H9 (cell line): ENCODE measurements around the gene THOC2. TPM values are rescaled to one million over a fixed set of nuclear protein-coding genes. Genes with fewer than 3 reads are reported as not detected.

Source experiments
- DNase-seq: peaks from one replicate; pipeline ENCODE4 v3.0.0-alpha.2; 2017
- H2AFZ ChIP-seq: one replicate; pipeline ENCODE4 v1.6.1; 2013; ENCODE audit warnings: mild to moderate bottlenecking, low read length, control low read depth, moderate library complexity
- H2AK5ac ChIP-seq: 2 replicates; pipeline ENCODE4 v1.6.1; 2013; ENCODE audit warnings: low read length, control low read depth, mixed read lengths; ENCODE audit not compliant: insufficient read length
- H2BK120ac ChIP-seq: one replicate; pipeline ENCODE4 v1.6.1; 2013; ENCODE audit warnings: low read depth, mild to moderate bottlenecking, low read length, control low read depth, inconsistent platforms; ENCODE audit not compliant: poor library complexity, severe bottlenecking
- H2BK12ac ChIP-seq: 2 replicates; pipeline ENCODE4 v1.6.1; 2013; ENCODE audit warnings: low read length, control low read depth, mixed read lengths, low read depth; ENCODE audit not compliant: insufficient read length
- H2BK15ac ChIP-seq: 2 replicates; pipeline ENCODE4 v1.6.1; 2013; ENCODE audit warnings: low read depth, low read length, control low read depth
- H2BK20ac ChIP-seq: one replicate; pipeline ENCODE4 v1.6.1; 2013; ENCODE audit warnings: low read depth, mild to moderate bottlenecking, low read length, control low read depth, inconsistent platforms; ENCODE audit not compliant: poor library complexity, severe bottlenecking
- H2BK5ac ChIP-seq: 2 replicates; pipeline ENCODE4 v1.6.1; 2013; ENCODE audit warnings: low read length, control low read depth, mixed read lengths; ENCODE audit not compliant: insufficient read length
- H3K14ac ChIP-seq: 2 replicates; pipeline ENCODE4 v1.6.1; 2013; ENCODE audit warnings: low read length, control low read depth; ENCODE audit not compliant: insufficient read depth
- H3K18ac ChIP-seq: 2 replicates; pipeline ENCODE4 v1.6.1; 2013; ENCODE audit warnings: low read depth, mild to moderate bottlenecking, mixed read lengths, low read length, control low read depth; ENCODE audit not compliant: insufficient read length
- H3K23ac ChIP-seq: 2 replicates; pipeline ENCODE4 v1.6.1; 2013; ENCODE audit warnings: low read length, control low read depth, mixed read lengths, low read depth; ENCODE audit not compliant: insufficient read length
- H3K23me2 ChIP-seq: 2 replicates; pipeline ENCODE4 v1.6.1; 2013; ENCODE audit warnings: low read depth, mild to moderate bottlenecking, mixed read lengths, low read length, control low read depth; ENCODE audit not compliant: insufficient read length, poor library complexity, severe bottlenecking
- H3K27ac ChIP-seq: 2 replicates; pipeline ENCODE4 v1.5.1; 2013; ENCODE audit warnings: low read length, control low read depth, mixed read lengths, low read depth; ENCODE audit not compliant: insufficient read length
- H3K27me3 ChIP-seq: 2 replicates; pipeline ENCODE4 v1.6.1; 2013; ENCODE audit warnings: low read length, control low read depth, inconsistent platforms; ENCODE audit not compliant: insufficient read depth
- H3K4ac ChIP-seq: 2 replicates; pipeline ENCODE4 v1.6.1; 2013; ENCODE audit warnings: low read depth, mild to moderate bottlenecking, control low read depth, inconsistent platforms, low read length, moderate library complexity
- H3K4me1 ChIP-seq: 2 replicates; pipeline ENCODE4 v1.6.1; 2013; ENCODE audit warnings: low read length, control low read depth, inconsistent platforms; ENCODE audit not compliant: insufficient read depth
- H3K4me2 ChIP-seq: 2 replicates; pipeline ENCODE4 v1.6.1; 2013; ENCODE audit warnings: low read length, control low read depth, mixed read lengths; ENCODE audit not compliant: insufficient read length, insufficient read depth
- H3K56ac ChIP-seq: 2 replicates; pipeline ENCODE4 v1.6.1; 2013; ENCODE audit warnings: low read depth, mild to moderate bottlenecking, mixed read lengths, low read length, control low read depth; ENCODE audit not compliant: insufficient read length
- H3K79me1 ChIP-seq: 2 replicates; pipeline ENCODE4 v1.6.1; 2013; ENCODE audit warnings: low read depth, mild to moderate bottlenecking, moderate library complexity, low read length, control low read depth, inconsistent platforms; ENCODE audit not compliant: insufficient read depth, poor library complexity, severe bottlenecking
- H3K79me2 ChIP-seq: 2 replicates; pipeline ENCODE4 v1.6.1; 2013; ENCODE audit warnings: low read length, control low read depth, inconsistent platforms; ENCODE audit not compliant: insufficient read depth
- H3K9ac ChIP-seq: 2 replicates; pipeline ENCODE4 v1.6.1; 2013; ENCODE audit warnings: low read length, control low read depth, mixed read lengths; ENCODE audit not compliant: insufficient read length; ENCODE audit errors: extremely low read depth
- H3K9me3 ChIP-seq: one replicate; pipeline ENCODE4 v1.6.1; 2013; ENCODE audit warnings: low read depth, low read length, inconsistent platforms; ENCODE audit not compliant: control insufficient read depth
- H3T11ph ChIP-seq: one replicate; pipeline ENCODE4 v1.6.1; 2013; ENCODE audit warnings: mild to moderate bottlenecking, low read length, control low read depth, inconsistent platforms
- H4K20me1 ChIP-seq: one replicate; pipeline ENCODE4 v1.6.1; 2013; ENCODE audit not compliant: control insufficient read depth, insufficient read length, insufficient read depth
- H4K5ac ChIP-seq: 2 replicates; pipeline ENCODE4 v1.6.1; 2013; ENCODE audit warnings: low read depth, mild to moderate bottlenecking, mixed read lengths, low read length, control low read depth; ENCODE audit not compliant: insufficient read length
- H4K8ac ChIP-seq: replicated peaks from 2 replicates; pipeline ENCODE4 v1.6.1; 2013; ENCODE audit warnings: low read length, control low read depth, mixed read lengths, low read depth; ENCODE audit not compliant: insufficient read length
- H4K91ac ChIP-seq: 2 replicates; pipeline ENCODE4 v1.6.1; 2013; ENCODE audit warnings: low read depth, mild to moderate bottlenecking, moderate library complexity, mixed read lengths, low read length, control low read depth; ENCODE audit not compliant: insufficient read length
- H3K27ac Mint-ChIP-seq, 3 experiments: 2 replicates in 2 of 3; 3 replicates in 1 of 3; pipeline ENCODE4 v1.8.0; 2020 to 2021; ENCODE audit warnings: mixed read lengths in 3 of 3, mild to moderate bottlenecking in 1 of 3, moderate library complexity in 1 of 3
- H3K27me3 Mint-ChIP-seq: 2 replicates; pipeline ENCODE4 v1.8.0; 2021; ENCODE audit warnings: low read depth, mild to moderate bottlenecking, moderate library complexity, mixed read lengths
- H3K36me3 Mint-ChIP-seq, 3 experiments: 2 replicates in 2 of 3; 3 replicates in 1 of 3; pipeline ENCODE4 v1.8.0; 2020 to 2021; ENCODE audit warnings: low read depth in 3 of 3, mixed read lengths in 3 of 3; ENCODE audit not compliant: insufficient read depth in 1 of 3
- H3K4me1 Mint-ChIP-seq, 2 experiments: 2 replicates each; pipeline ENCODE4 v1.8.0; 2020; ENCODE audit warnings: mixed read lengths in 2 of 2
- H3K4me3 Mint-ChIP-seq, 2 experiments: 2 replicates in 1 of 2; 3 replicates in 1 of 2; pipeline ENCODE4 v1.8.0; 2020 to 2021; ENCODE audit warnings: mild to moderate bottlenecking in 2 of 2, mixed read lengths in 2 of 2, moderate library complexity in 1 of 2
- H3K9me3 Mint-ChIP-seq, 2 experiments: 2 replicates in 1 of 2; 3 replicates in 1 of 2; pipeline ENCODE4 v1.8.0; 2020; ENCODE audit warnings: mild to moderate bottlenecking in 2 of 2, mixed read lengths in 2 of 2, moderate library complexity in 1 of 2
- CTCF ChIP-seq: fragments of 200-600 bp; sonication (generic); conservative IDR thresholded peaks from 3 replicates; pipeline ENCODE4 v1.8.0; 2021; ENCODE audit warnings: antibody characterized with exemption, mild to moderate bottlenecking
- WGBS: extraction: QIAGEN DNeasy Blood & Tissue Kit; methylation state at CpG from one replicate; pipeline ENCODE4 v1.1.7; 2013; ENCODE audit warnings: missing lambda C conversion rate, low lambda C conversion rate, mixed read lengths; ENCODE audit not compliant: insufficient read length; ENCODE audit errors: extremely low coverage; 5-methylcytosine and 5-hydroxymethylcytosine counted together
- total RNA-seq: library from RNA; stranded (reverse); gene quantifications from 2 replicates; pipeline ENCODE4 v1.2.1, GENCODE V29; 2021

The THOC2 gene
- total RNA-seq, 1 experiment from 2014 or later = 72.1 TPM

GRCh38 chrX:123563167-123563566, 169.7 kb downstream of the THOC2 start:
- no peak for DNase-seq
- TF ChIP-seq CTCF = no peak
- Histone ChIP-seq H2AFZ (no peak overlapping the region), H3K23ac (no peak overlapping the region), H3T11ph (no peak overlapping the region), H3K14ac (no peak overlapping the region), H4K5ac (no peak overlapping the region), H3K27ac (no peak overlapping the region), H3K79me2 (no peaks in the 10 kb centered on the region), H3K27me3 (no peaks in the 10 kb centered on the region), H3K4me2 (no peak overlapping the region), H3K79me1 (no peaks in the 10 kb centered on the region), H2AK5ac (no peak overlapping the region), H3K18ac (no peak overlapping the region), H2BK15ac (no peak overlapping the region), H2BK120ac (no peak overlapping the region), H4K20me1 (no peaks in the 10 kb centered on the region), H3K4ac (no peak overlapping the region), H4K8ac (no peak overlapping the region), H3K4me1 (no peaks in the 10 kb centered on the region), H2BK12ac (no peak overlapping the region), H2BK5ac (no peak overlapping the region), H2BK20ac (no peak overlapping the region), H3K56ac (no peak overlapping the region), H3K9ac (no peak overlapping the region), H3K23me2 (no peaks in the 10 kb centered on the region), H3K9me3 (peaks cover 14% of the 10 kb centered on the region), H4K91ac (no peak overlapping the region)
- 100% methylated on average over 2 of the region's 4 CpGs for WGBS
- Mint-ChIP-seq H3K9me3 (peaks cover 24 to 80% of the 10 kb centered on the region in 2 experiments), H3K27me3 (no peaks in the 10 kb centered on the region; the same call in 1 of the 2 replicates), H3K27ac (peak overlapping the region in 1 of 3 experiments; percentile 7; a peak in 1 of 7 replicates), H3K4me3 (no peak overlapping the region; a peak in 1 of 5 replicates), H3K4me1 (no peaks in the 10 kb centered on the region), H3K36me3 (peaks cover 0 to 14% (median 8%) of the 10 kb centered on the region in 3 experiments; a peak in 5 of 7 replicates)
